Measurements from ENCODE around the gene IFT88.

Gene IFT88

GRCh38 chr13:20716951-20717350 is 150.0 kb downstream of the IFT88 start:
- no peak for DNase-seq (ENCODE audit: low spot score)

DNA sequence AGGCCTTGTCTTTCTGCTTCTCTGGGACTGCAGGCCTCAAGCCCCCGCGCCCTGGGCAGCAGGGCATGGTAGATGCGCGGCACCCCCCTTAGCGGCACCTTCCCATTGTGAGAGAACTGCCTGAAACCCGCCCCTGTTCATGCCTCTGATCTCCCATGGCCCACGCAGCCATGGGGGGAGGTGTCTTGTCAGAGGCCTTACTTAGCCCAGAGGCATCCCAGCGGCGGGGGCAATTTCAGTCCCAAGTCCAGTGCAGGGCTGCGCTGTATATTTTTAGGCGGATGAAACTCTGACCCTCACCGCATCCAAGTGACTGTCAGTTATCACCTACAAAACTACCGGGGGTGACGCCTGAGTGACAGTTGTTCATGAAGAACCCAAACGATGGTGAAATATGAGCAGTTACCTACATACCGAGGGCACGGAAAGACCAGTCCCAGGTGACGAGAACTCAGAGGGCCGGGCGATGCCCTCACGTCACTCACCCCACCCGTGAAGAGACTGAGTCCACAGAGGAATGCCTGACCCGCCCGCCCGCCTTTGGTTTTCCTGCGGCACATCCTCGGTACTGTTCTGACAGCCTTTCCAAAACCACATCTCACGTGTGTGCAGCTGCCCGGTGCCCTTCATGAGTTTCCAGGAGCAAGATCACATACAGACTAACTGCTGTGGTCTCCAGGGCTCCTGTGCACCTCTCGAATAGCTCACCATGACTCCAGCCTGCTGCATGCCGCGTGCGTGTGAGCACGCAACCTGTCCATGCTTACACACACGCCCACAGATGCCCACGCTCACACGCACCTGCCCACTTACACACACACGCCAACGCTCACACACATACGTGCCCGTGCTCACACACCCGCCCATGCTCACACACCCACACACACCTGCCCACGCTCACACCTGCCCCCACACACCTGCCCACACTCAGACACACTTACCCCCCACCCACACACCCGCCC is 150.9 kb downstream of the IFT88 start:
- DNase-seq (ENCODE audit: low spot score) = no peak

DNA sequence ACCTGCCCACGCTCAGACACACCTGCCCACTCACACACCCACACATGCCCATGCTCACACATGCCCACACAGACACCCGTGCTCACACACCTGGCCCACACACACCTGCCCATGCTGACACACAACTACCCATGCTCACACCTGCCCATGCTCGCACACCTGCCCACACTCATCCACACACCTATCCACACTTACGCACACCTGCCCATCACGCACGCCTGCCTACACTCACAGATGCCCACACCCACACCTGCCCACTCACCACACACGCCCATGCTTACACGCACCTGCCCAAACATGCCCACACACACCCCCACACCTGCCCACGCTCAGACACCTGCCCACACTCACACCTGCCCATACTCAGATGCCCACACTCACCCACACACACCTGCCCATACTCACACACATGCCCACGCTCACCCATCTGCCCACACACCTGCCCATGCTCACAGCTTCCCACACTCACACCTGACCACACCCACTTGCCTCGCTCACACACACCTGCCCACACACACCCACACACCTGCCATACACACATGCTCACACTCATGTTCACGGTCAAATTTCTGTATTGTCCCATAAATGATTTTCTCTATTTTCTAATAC is 152.1 kb downstream of the IFT88 start:
- no peak for DNase-seq (ENCODE audit: low spot score)

DNA sequence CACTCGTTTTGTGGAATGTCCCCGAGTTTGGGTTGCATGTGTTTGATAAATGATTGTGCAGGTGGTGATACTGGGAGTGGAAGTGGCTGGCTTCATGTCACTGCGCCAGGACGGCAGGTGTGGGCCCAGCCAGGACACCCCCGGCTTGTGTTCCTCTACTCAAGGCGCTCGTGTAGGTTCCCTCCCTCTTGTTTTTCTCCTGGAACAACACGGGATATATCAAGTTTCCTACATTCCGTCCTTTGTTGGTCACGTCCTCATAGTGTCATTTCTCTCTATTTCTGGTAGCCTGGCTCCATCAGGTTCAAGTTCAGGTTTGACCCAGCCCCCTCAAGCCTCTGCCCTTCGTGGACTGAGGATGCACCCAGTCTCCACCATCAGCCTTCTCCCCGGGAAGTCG is 152.8 kb downstream of the IFT88 start:
- no peak for DNase-seq (ENCODE audit: low spot score)

DNA sequence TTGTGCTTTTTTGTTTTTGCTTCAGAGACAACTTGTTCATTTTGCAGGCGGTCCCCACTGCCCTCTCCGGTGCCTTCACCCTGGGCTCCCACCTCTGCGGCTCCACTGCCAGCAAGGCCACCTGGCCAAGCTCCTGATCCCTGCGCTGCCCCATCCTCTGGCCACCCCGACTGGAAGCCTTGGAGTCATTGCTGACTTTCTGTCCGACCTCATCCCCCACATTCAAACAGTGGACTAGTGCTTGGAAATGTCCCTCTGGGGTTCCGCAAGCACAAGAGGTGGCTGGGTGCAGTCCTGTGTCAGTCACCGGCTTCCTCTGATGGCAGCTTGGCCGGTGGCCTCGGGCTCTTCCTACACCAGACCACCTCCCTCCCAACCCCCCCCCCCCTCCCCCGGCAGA is 153.5 kb downstream of the IFT88 start:
- DNase-seq (ENCODE audit: low spot score) = no peak

GRCh38 chr13:20721058-20721453 is 154.1 kb downstream of the IFT88 start:
- DNase-seq (ENCODE audit: low spot score) = no peak

GRCh38 chr13:20721454-20722357 is 154.7 kb downstream of the IFT88 start:
- DNase-seq (ENCODE audit: low spot score) = peak; percentile 70

- DNase-seq (ENCODE audit: low spot score) = no peak
Observed at GRCh38 chr13:20727856-20728255, 160.9 kb downstream of the IFT88 start.

DNA sequence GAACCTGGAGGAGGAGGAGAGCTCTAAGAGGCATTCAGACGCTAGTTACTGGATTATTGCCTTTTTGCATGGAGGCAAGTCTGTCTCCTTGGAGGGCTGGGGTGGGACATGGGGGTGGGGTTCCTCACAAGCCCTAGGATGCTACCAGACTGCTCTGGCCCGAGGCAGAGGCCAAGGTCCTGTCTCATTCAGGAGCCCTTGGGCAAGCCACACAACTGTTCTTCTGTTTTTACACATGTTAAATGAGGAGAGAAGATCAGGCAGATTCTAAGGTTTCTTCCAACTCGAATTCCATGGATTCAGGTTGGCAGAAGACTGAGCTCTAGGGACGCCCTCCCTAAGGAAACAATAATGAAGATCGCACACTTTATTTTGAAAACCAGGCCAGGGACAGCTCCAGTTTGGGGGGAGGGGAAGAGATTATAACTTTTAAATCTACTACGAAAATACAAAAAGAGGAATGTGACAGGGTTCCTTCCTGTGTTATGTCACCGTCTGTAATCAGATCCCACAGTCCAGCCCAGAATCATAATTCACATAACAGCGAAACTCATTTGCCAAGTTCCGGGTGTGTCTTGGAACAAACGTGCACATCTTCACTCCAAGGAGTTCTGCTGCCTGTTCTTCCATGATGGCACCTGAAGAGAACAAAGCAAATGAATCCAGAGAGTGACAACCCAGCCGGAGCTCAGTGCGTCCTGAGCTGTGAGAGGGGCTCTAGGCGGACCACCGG is 161.8 kb downstream of the IFT88 start:
- no peak for DNase-seq (ENCODE audit: low spot score)

GRCh38 chr13:20729633-20730585 is 163.0 kb downstream of the IFT88 start:
- no peak for DNase-seq (ENCODE audit: low spot score)

DNA sequence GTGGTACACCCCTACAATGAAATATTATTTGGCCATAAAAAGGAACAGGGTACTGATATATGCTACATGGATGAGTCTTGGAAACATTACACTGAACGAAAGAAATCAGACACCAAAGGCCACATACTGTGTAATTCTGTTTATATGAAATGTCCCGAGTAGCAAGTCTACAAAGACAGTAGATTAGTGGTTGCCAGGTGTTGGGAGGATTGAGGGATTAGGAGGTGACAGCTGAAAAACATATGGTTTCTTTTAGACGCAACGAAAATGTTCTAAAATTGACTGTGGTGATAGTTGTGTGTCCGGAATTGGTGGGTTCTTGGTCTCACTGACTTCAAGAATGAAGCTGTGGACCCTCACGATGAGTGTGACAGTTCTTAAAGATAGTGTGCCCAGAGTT is 171.7 kb downstream of the IFT88 start:
- DNase-seq (ENCODE audit: low spot score) = no peak

GRCh38 chr13:20740021-20740420 is 173.1 kb downstream of the IFT88 start:
- DNase-seq (ENCODE audit: low spot score) = no peak

All from hematopoietic multipotent progenitor cell treated with erythropoietin and hydrocortisone succinate and interleukin-3 and kit ligand, for 17 days (in vitro differentiated cells).